K562 (cell line): ENCODE data around the gene TNPO3. TPM values are rescaled to one million over a fixed set of nuclear protein-coding genes. Genes with fewer than 3 reads are reported as not detected.

Experiments
- BMI1 ChIP-seq: fragments of 150-350 bp; IDR thresholded peaks from 2 replicates; pipeline ENCODE4 v1.6.1; 2014; ENCODE audit warnings: low read length
- CCNT2 ChIP-seq: IDR thresholded peaks from 2 replicates; pipeline ENCODE4 v1.6.1; 2011; ENCODE audit warnings: borderline replicate concordance, low read depth, mild to moderate bottlenecking, moderate library complexity, mixed read lengths, low read length; ENCODE audit not compliant: insufficient read length; ENCODE audit errors: extremely low read depth
- HDAC3 ChIP-seq: fragments of 450-650 bp; IDR thresholded peaks from 2 replicates; pipeline ENCODE4 v1.6.1; 2018; ENCODE audit warnings: borderline replicate concordance, mild to moderate bottlenecking, moderate library complexity; ENCODE audit not compliant: partially characterized antibody
- KAT8 ChIP-seq: fragments of 450-650 bp; IDR thresholded peaks from 2 replicates; pipeline ENCODE4 v1.6.1; 2016; ENCODE audit warnings: low read depth, mild to moderate bottlenecking
- RBBP5 ChIP-seq: fragments of 200-600 bp; sonication (generic); IDR thresholded peaks from 2 replicates; pipeline ENCODE4 v1.6.1; 2012; ENCODE audit warnings: borderline replicate concordance, mild to moderate bottlenecking, low read length, control low read depth, inconsistent platforms; ENCODE audit not compliant: insufficient read depth, poor library complexity, severe bottlenecking
- RBFOX2 ChIP-seq: fragments of 200-400 bp; formaldehyde crosslinking; IDR thresholded peaks from 2 replicates; pipeline ENCODE4 v1.6.1; 2017; ENCODE audit warnings: low read depth, mild to moderate bottlenecking, low read length, moderate library complexity
- RCOR1 ChIP-seq, 2 experiments: IDR thresholded peaks; 2 replicates each; pipeline ENCODE4 v1.6.1; 2012; ENCODE audit warnings: low read depth in 2 of 2, low read length in 2 of 2, borderline replicate concordance in 1 of 2, improper control_type of control experiment in 1 of 2
- RFX7 ChIP-seq: fragments of 250-450 bp; sonication (Bioruptor Pico); IDR thresholded peaks from 2 replicates; pipeline ENCODE4 v1.5.1; 2021; ENCODE audit warnings: mild to moderate bottlenecking
- TCF3 ChIP-seq: sonication (generic); formaldehyde crosslinking; IDR thresholded peaks from 2 replicates; pipeline ENCODE4 v1.4.0; 2020; ENCODE audit warnings: mild to moderate bottlenecking, missing genetic modification reagents
- TCF7 ChIP-seq: sonication (generic); IDR thresholded peaks from 2 replicates; pipeline ENCODE4 v1.6.1; 2016; ENCODE audit warnings: antibody characterized with exemption, borderline replicate concordance
- ZNF197 ChIP-seq: fragments of 200-800 bp; sonication (Bioruptor generic); IDR thresholded peaks from 2 replicates; pipeline ENCODE4 v1.6.1; 2016; ENCODE audit warnings: low read depth, missing genetic modification characterization, missing compliant biosample characterization
- ZNF707 ChIP-seq: fragments of 250-450 bp; sonication (Bioruptor Pico); conservative IDR thresholded peaks from 2 replicates; pipeline ENCODE4 v1.8.0; 2022; ENCODE audit warnings: inconsistent platforms, mild to moderate bottlenecking, moderate library complexity
- polyA plus RNA-seq, 8 experiments: library from polyadenylated mRNA; depleted of rRNA in 4 of 8; stranded (reverse) in 5 of 8; unstranded in 3 of 8; fragments of >200 nt; fragmentation: Nextera tagmentation in 2 of 8; fragmentation: Illumina TruSeq in 1 of 8; extraction: Ambion mirVana in 2 of 8; extraction: Trizol in 1 of 8; gene quantifications; 2 replicates each; pipeline versions ENCODE4 v1.2.1 to v1.2.3, GENCODE V29; 2011 to 2014; ENCODE audit warnings: inconsistent platforms in 1 of 8, missing spikeins in 1 of 8
- total RNA-seq, 7 experiments: library from RNA; depleted of rRNA in 6 of 7; stranded (reverse); fragments of >200 nt in 6 of 7; fragmentation: Illumina TruSeq in 2 of 7; extraction: Trizol in 2 of 7; gene quantifications; 2 replicates each; pipeline versions ENCODE4 v1.2.1 to v1.2.3, GENCODE V29; 2011 to 2021; ENCODE audit warnings: low replicate concordance in 1 of 7
- TF ChIP-seq, protein P1 (sequence below): fragments of 250-450 bp; sonication (Bioruptor Pico); IDR thresholded peaks from 2 replicates; pipeline ENCODE4 v1.4.0; 2020
- TF ChIP-seq, protein P2 (sequence below): fragments of 250-450 bp; sonication (Bioruptor Pico); IDR thresholded peaks from 2 replicates; pipeline ENCODE4 v1.4.0; 2020; ENCODE audit warnings: mild to moderate bottlenecking

Gene TNPO3
- total and polyA plus RNA-seq, 9 of the 15 experiments (the other 6 are each of a cell fraction or from before 2014, with no cell fraction given), result 35.8 to 125 (median 110) TPM

DNA sequence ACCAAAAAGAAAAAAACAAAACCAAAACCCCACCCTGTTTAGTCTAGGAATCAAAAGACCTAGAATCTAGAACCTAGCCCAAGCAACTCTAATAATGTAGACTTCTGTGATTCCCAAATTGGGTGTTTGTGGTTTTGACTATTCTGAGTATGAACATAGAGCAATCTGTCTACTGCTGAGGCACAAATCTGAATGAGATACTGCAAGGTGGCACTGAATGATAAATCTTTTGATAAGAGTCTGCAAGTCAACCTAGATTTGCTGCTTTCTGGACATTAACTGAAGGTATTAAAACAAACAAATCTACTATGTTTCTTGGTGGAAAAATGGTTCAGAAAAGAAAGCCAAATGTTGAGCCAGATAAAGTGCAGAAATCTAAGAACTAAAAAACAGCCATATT lies 66.5 kb downstream of the TNPO3 start (continued):
- TF ChIP-seq, protein P1, sequence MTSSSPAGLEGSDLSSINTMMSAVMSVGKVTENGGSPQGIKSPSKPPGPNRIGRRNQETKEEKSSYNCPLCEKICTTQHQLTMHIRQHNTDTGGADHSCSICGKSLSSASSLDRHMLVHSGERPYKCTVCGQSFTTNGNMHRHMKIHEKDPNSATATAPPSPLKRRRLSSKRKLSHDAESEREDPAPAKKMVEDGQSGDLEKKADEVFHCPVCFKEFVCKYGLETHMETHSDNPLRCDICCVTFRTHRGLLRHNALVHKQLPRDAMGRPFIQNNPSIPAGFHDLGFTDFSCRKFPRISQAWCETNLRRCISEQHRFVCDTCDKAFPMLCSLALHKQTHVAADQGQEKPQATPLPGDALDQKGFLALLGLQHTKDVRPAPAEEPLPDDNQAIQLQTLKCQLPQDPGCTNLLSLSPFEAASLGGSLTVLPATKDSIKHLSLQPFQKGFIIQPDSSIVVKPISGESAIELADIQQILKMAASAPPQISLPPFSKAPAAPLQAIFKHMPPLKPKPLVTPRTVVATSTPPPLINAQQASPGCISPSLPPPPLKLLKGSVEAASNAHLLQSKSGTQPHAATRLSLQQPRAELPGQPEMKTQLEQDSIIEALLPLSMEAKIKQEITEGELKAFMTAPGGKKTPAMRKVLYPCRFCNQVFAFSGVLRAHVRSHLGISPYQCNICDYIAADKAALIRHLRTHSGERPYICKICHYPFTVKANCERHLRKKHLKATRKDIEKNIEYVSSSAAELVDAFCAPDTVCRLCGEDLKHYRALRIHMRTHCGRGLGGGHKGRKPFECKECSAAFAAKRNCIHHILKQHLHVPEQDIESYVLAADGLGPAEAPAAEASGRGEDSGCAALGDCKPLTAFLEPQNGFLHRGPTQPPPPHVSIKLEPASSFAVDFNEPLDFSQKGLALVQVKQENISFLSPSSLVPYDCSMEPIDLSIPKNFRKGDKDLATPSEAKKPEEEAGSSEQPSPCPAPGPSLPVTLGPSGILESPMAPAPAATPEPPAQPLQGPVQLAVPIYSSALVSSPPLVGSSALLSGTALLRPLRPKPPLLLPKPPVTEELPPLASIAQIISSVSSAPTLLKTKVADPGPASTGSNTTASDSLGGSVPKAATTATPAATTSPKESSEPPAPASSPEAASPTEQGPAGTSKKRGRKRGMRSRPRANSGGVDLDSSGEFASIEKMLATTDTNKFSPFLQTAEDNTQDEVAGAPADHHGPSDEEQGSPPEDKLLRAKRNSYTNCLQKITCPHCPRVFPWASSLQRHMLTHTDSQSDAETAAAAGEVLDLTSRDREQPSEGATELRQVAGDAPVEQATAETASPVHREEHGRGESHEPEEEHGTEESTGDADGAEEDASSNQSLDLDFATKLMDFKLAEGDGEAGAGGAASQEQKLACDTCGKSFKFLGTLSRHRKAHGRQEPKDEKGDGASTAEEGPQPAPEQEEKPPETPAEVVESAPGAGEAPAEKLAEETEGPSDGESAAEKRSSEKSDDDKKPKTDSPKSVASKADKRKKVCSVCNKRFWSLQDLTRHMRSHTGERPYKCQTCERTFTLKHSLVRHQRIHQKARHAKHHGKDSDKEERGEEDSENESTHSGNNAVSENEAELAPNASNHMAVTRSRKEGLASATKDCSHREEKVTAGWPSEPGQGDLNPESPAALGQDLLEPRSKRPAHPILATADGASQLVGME (CRISPR knock-in tag), result no peak
- TF ChIP-seq CCNT2, result no peak
- no peak for TF ChIP-seq ZNF197
- no peak for TF ChIP-seq RBFOX2
- TF ChIP-seq KAT8, result no peak
- no peak for TF ChIP-seq TCF7
- peak; percentile 46 for TF ChIP-seq TCF3
- TF ChIP-seq RBBP5, result no peak
- TF ChIP-seq ZNF707 (CRISPR knock-in tag), result no peak
- TF ChIP-seq, protein P2, sequence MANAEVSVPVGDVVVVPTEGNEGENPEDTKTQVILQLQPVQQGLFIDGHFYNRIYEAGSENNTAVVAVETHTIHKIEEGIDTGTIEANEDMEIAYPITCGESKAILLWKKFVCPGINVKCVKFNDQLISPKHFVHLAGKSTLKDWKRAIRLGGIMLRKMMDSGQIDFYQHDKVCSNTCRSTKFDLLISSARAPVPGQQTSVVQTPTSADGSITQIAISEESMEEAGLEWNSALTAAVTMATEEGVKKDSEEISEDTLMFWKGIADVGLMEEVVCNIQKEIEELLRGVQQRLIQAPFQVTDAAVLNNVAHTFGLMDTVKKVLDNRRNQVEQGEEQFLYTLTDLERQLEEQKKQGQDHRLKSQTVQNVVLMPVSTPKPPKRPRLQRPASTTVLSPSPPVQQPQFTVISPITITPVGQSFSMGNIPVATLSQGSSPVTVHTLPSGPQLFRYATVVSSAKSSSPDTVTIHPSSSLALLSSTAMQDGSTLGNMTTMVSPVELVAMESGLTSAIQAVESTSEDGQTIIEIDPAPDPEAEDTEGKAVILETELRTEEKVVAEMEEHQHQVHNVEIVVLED (CRISPR knock-in tag), result no peak
- no peak for TF ChIP-seq BMI1
- TF ChIP-seq RCOR1 (IDR thresholded peaks at IDR 0.05; ENCODE audit: borderline replicate concordance in 1 of 2, low read depth in 2 of 2, low read length in 2 of 2), result peak; percentile 10 to 89; a peak in 2 of 4 replicates
- TF ChIP-seq HDAC3, result no peak
- TF ChIP-seq RFX7 (CRISPR knock-in tag), result no peak
